Stomach (tissue), 9 donors: Measurements from ENCODE around the gene ECE1. TPM values are rescaled to one million over a fixed set of nuclear protein-coding genes. Genes with fewer than 3 reads are reported as not detected.

Source experiments
- DNase-seq, 2 donors: peaks; one replicate each; pipeline versions ENCODE4 v3.0.0 to v3.0.0-alpha.2; 2013 to 2019
- H3K27ac ChIP-seq, 5 donors: fragments of 200-600 bp in 4 of 5; sonication (generic) in 4 of 5; one replicate each; pipeline ENCODE4 v1.5.1; 2013 to 2019; ENCODE audit warnings: mild to moderate bottlenecking in 1 of 5, moderate library complexity in 1 of 5
- H3K27me3 ChIP-seq, 3 donors: fragments of 200-600 bp; sonication (generic); one replicate each; pipeline ENCODE4 v1.5.1; 2017 to 2019; ENCODE audit warnings: mixed run types in 1 of 3
- H3K36me3 ChIP-seq, 4 donors: fragments of 200-600 bp; sonication (generic); 1 replicate in 3 of 4; 2 replicates in 1 of 4; pipeline ENCODE4 v1.5.1; 2016 to 2019
- H3K4me1 ChIP-seq, 4 donors: fragments of 200-600 bp; sonication (generic); one replicate each; pipeline ENCODE4 v1.5.1; 2016 to 2019
- H3K4me3 ChIP-seq, 4 donors: fragments of 200-600 bp; sonication (generic) in 3 of 4; one replicate each; pipeline ENCODE4 v1.5.1; 2016 to 2019; ENCODE audit warnings: mild to moderate bottlenecking in 1 of 4
- H3K9me3 ChIP-seq, 4 donors: fragments of 200-600 bp; sonication (generic); one replicate each; pipeline ENCODE4 v1.5.1; 2016 to 2019
- EP300 ChIP-seq: sonication (generic); formaldehyde crosslinking; IDR thresholded peaks from one replicate; pipeline ENCODE4 v1.6.1; 2017; ENCODE audit warnings: antibody characterized with exemption
- POLR2A ChIP-seq, 4 donors: fragments of 450-650 bp; IDR thresholded peaks; one replicate each; pipeline ENCODE4 v1.6.1; 2016; ENCODE audit warnings: antibody characterized with exemption in 4 of 4, control low read depth in 2 of 4, mild to moderate bottlenecking in 1 of 4, moderate library complexity in 1 of 4
- POLR2AphosphoS5 ChIP-seq, 3 donors: sonication (generic); formaldehyde crosslinking; IDR thresholded peaks; one replicate each; pipeline ENCODE4 v1.6.1; 2016; ENCODE audit warnings: antibody characterized with exemption in 3 of 3
- WGBS, 5 donors: extraction: QIAGEN DNeasy Blood & Tissue Kit in 3 of 5; methylation state at CpG; one replicate each; pipeline versions ENCODE4 v1.1.5 to v1.1.7; 2013 to 2018; 5-methylcytosine and 5-hydroxymethylcytosine counted together
- intact Hi-C: fragments of 100-400 bp; cut with DNase I; formaldehyde crosslinking; loops from one replicate; pipeline ENCODE4 v1.15.1; 2023; ENCODE audit warnings: low total_unique reads
- polyA plus RNA-seq, 3 donors: library from polyadenylated mRNA; stranded (reverse); fragments of 200-250 nt; gene quantifications; one replicate each; pipeline ENCODE4 v1.2.3, GENCODE V29; 2013
- total RNA-seq, 5 donors: library from RNA; depleted of rRNA; stranded (reverse); fragments of >200 nt; gene quantifications; one replicate each; pipeline versions ENCODE4 v1.1.0 to v1.2.3, GENCODE V29; 2014 to 2016
- TF ChIP-seq, protein P1 (sequence below), 7 experiments: fragments of 450-650 bp in 4 of 7; fragments of 200-600 bp in 3 of 7; sonication (generic) in 3 of 7; IDR thresholded peaks; one replicate each; pipeline ENCODE4 v1.5.1; 2016 to 2019; ENCODE audit warnings: antibody characterized with exemption in 7 of 7, control low read depth in 2 of 7, mild to moderate bottlenecking in 1 of 7
- donor health status: healthy with polysubstance abuse.
- donor health status: Bipolar disorder and iron deficiency.
- donor health status: healthy.

ECE1 gene
- total and polyA plus RNA-seq, 8 donors = 17.6 to 574 (median 42.6) TPM

DNA sequence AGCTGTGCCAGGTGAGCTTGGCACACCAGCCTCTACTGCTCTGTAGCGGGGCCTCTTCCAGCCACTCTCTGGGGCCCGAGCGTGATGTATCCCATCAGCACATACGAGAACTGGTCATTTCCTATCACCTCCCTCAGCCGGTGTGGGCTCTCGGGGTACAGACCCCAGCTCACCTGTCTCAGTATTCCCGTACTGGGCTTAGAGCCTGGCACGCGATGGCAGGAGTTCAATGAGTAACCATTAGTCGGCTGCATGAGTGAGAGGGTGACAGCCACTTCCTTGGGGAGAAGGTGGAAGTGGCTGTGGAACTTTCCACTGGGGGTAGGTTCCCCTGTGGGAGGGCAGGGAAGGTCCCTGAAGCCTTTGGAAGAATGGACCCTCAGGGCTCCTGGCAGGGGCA, 46.1 kb downstream of the ECE1 start:
- DNase-seq = no peak
- peaks cover 65 to 100% (median 94%) of the 10 kb centered on the region in 4 donors for H3K36me3 ChIP-seq
- H3K27ac ChIP-seq = no peak overlapping the region
- no peaks in the 10 kb centered on the region for H3K27me3 ChIP-seq
- TF ChIP-seq, protein P1, sequence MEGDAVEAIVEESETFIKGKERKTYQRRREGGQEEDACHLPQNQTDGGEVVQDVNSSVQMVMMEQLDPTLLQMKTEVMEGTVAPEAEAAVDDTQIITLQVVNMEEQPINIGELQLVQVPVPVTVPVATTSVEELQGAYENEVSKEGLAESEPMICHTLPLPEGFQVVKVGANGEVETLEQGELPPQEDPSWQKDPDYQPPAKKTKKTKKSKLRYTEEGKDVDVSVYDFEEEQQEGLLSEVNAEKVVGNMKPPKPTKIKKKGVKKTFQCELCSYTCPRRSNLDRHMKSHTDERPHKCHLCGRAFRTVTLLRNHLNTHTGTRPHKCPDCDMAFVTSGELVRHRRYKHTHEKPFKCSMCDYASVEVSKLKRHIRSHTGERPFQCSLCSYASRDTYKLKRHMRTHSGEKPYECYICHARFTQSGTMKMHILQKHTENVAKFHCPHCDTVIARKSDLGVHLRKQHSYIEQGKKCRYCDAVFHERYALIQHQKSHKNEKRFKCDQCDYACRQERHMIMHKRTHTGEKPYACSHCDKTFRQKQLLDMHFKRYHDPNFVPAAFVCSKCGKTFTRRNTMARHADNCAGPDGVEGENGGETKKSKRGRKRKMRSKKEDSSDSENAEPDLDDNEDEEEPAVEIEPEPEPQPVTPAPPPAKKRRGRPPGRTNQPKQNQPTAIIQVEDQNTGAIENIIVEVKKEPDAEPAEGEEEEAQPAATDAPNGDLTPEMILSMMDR (IDR thresholded peaks at IDR 0.05) = no peak
- TF ChIP-seq POLR2A (IDR thresholded peaks at IDR 0.05) (no peak), EP300 (no peak), POLR2AphosphoS5 (IDR thresholded peaks at IDR 0.05) (no peak)
- intact Hi-C loops = no loop called here
- H3K4me1 ChIP-seq = peaks cover 0 to 4% (median 2%) of the 10 kb centered on the region in 4 donors
- H3K4me3 ChIP-seq = no peak overlapping the region
- WGBS, 5 donors = 93 to 97% (median 94%) methylated on average over 9 to 10 of the region's 10 CpGs
- no peaks in the 10 kb centered on the region for H3K9me3 ChIP-seq

DNA sequence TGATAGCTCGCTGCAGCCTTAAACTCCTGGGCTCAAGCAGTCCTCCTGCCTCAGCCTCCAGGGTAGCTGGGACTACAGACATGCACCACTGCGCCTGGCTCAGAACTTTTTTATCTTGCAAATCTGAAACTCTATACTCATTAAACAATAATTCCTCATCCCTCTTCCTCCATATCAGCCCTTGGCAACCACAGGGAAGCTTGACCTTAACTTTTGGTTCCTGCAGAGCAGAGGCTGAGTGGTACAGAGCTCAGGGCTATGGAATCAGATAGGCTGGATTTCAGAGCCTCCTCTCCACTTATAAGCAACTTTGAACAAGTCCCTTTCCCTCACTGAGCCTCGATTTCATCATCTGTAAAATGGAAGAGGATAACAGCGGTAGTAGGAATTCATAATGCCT, 47.4 kb downstream of the ECE1 start:
- no peak overlapping the region for H3K27ac ChIP-seq
- peaks cover 65 to 100% (median 98%) of the 10 kb centered on the region in 4 donors for H3K36me3 ChIP-seq
- no peaks in the 10 kb centered on the region for H3K9me3 ChIP-seq
- H3K4me3 ChIP-seq = no peak overlapping the region
- DNase-seq = no peak
- intact Hi-C loops = no loop called here
- H3K27me3 ChIP-seq = no peaks in the 10 kb centered on the region
- 78 to 92% (median 88%) methylated on average over 4 of the region's 4 CpGs for WGBS, 5 donors
- TF ChIP-seq EP300 = no peak
- TF ChIP-seq, protein P1 (IDR thresholded peaks at IDR 0.05) = no peak
- TF ChIP-seq POLR2A (IDR thresholded peaks at IDR 0.05) = no peak
- no peak for TF ChIP-seq POLR2AphosphoS5 (IDR thresholded peaks at IDR 0.05)
- H3K4me1 ChIP-seq = peaks cover 0 to 4% (median 2%) of the 10 kb centered on the region in 4 donors

DNA sequence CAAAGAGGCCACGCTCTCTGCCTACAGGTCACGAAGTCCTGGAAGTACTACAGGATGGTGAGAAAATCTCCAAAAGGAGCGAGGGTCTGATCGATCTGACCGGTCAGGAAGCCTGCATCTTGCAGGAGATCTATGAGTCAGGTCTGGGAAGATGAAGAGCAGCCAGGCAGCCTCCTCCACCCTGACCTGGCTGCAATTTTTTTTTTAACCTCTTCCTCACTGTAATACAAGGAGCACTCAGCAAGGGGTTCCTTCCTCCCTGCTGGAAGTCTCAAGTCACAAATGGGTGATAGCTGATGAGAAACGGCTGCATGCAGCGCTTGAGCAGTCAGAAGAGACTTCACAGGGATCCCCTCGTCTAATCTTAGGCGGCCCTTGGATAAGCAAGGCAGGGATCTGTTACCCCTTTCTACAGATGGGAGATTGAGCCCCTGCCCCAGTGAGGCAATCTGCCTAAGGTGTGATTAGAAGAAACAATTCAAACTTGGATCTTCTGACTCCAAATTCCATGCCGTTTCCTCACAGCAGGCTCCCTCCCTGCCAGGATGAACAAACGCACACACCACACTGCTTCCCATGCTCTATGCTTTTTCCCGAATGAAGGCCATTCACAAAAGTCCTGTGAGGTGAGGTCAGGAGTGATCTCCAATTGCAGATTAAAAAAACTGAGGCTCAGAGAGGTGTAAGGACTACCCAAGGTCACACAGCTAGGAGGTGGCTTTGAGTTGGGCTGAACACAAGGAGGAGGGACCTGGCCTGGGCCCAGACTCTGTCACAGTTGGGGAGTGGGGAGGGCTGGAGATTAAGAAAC, 48.3 kb downstream of the ECE1 start:
- H3K36me3 ChIP-seq = peaks cover 65 to 100% (median 98%) of the 10 kb centered on the region in 4 donors
- WGBS, 5 donors = 84 to 87% (median 86%) methylated on average over 12 of the region's 12 CpGs
- intact Hi-C loops = no loop called here

DNA sequence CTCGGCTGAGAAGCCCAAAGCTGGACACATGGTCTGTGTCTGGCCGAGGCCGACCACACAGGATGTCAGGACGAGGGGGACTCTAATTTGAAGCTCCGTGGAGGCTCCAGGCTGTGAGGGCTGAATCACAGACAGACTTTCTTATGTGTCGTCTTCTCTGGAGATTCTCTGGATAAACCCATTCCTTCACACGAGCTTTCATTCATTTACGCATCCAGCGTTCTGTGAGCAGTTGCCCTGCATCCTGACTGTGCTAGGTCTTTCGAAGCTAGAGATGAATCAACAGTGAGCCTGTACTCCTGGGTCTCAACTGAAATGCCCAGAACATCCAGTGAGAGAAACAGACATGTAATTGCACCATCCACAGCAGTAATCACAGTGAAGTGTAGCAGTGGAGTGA, 49.6 kb downstream of the ECE1 start:
- WGBS, 5 donors = 82 to 87% (median 85%) methylated on average over 9 to 10 of the region's 10 CpGs
- DNase-seq = no peak
- intact Hi-C loops = no loop called here
- Histone ChIP-seq H3K9me3 (no peaks in the 10 kb centered on the region), H3K4me3 (no peak overlapping the region), H3K4me1 (peaks cover 0 to 4% (median 0%) of the 10 kb centered on the region in 4 donors), H3K36me3 (peaks cover 72 to 100% (median 100%) of the 10 kb centered on the region in 4 donors), H3K27me3 (no peaks in the 10 kb centered on the region), H3K27ac (no peak overlapping the region)
- TF ChIP-seq POLR2A (IDR thresholded peaks at IDR 0.05) = no peak

More for the DNA sequence above, 48.3 kb downstream of the ECE1 start:
- peaks cover 0 to 4% (median 0%) of the 10 kb centered on the region in 4 donors for H3K4me1 ChIP-seq
- H3K27ac ChIP-seq = no peak overlapping the region
- TF ChIP-seq POLR2AphosphoS5 (IDR thresholded peaks at IDR 0.05) (no peak), POLR2A (IDR thresholded peaks at IDR 0.05) (no peak), EP300 (no peak)
- TF ChIP-seq, protein P1 (IDR thresholded peaks at IDR 0.05) = no peak
- H3K27me3 ChIP-seq = no peaks in the 10 kb centered on the region
- no peak overlapping the region for H3K4me3 ChIP-seq
- H3K9me3 ChIP-seq = no peaks in the 10 kb centered on the region
- DNase-seq = no peak

DNA sequence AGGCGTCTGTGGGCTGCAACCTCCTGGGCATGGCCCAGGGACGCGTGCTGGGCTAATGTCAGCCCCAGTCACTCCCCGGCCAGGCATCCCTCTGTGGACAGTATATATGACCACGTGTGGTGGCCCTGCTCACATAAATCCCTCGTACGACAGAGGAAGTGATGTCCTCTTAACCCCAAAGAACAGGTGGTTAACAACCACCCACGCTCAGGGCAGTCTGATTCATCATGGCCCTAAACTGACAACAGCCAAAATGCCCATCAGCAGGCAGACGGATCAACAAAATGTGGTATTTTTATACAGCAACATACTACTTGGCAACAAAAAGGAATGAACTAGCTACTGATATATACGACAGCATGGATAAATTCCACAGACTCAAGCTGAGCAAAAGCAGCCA, 51.0 kb downstream of the ECE1 start:
- no peak overlapping the region for H3K27ac ChIP-seq
- peaks cover 0 to 4% (median 0%) of the 10 kb centered on the region in 4 donors for H3K4me1 ChIP-seq
- no peaks in the 10 kb centered on the region for H3K9me3 ChIP-seq
- H3K27me3 ChIP-seq = no peaks in the 10 kb centered on the region
- DNase-seq = no peak
- TF ChIP-seq EP300 (no peak), POLR2AphosphoS5 (IDR thresholded peaks at IDR 0.05) (no peak), POLR2A (IDR thresholded peaks at IDR 0.05) (no peak)
- TF ChIP-seq, protein P1 (IDR thresholded peaks at IDR 0.05) = no peak
- 73 to 86% (median 82%) methylated on average over 10 of the region's 10 CpGs for WGBS, 5 donors
- H3K36me3 ChIP-seq = peaks cover 66 to 100% (median 100%) of the 10 kb centered on the region in 4 donors
- no peak overlapping the region for H3K4me3 ChIP-seq
- intact Hi-C loops = loop anchor here (5.0 kb wide), 1 partner anchor 133 kb away; no protein-coding TSS in a partner anchor
